IMR-90 (cell line): Measurements from ENCODE around the gene ARHGAP23. TPM values are rescaled to one million over a fixed set of nuclear protein-coding genes. Genes with fewer than 3 reads are reported as not detected.

Source experiments
- ATAC-seq: fragments of 200-7000 bp; cut with Tn5 transposase; 2 replicates; pipeline ENCODE4 v1.9.1; 2020; ENCODE audit warnings: low read depth, mild to moderate bottlenecking, moderate library complexity
- BruUV-seq: library from RNA; stranded (reverse); fragments of 400-500 nt; replicated peaks from 2 replicates; lab custom pipeline; 2021; lab: Mats Ljungman, UMichigan
- CTCF ChIA-PET: fragments of 300-600 bp; formaldehyde crosslinking; extraction: SDS; loops from one replicate; lab custom pipeline; 2021; ENCODE audit warnings: antibody characterized with exemption; lab: Yijun Ruan, JAX
- POLR2A ChIA-PET: fragments of 300-600 bp; sonication (Branson Sonifier 250); formaldehyde crosslinking; loops from one replicate; lab custom pipeline; 2022; ENCODE audit warnings: antibody characterized with exemption; ENCODE audit not compliant: unreplicated experiment; lab: Charles Lee
- DNase-seq: peaks from one replicate; pipeline ENCODE4 v3.0.0; 2013
- H2AFZ ChIP-seq: replicated peaks from 2 replicates; pipeline ENCODE3; 2013; ENCODE audit warnings: low read length, mild to moderate bottlenecking; ENCODE audit not compliant: poor library complexity
- H2AK5ac ChIP-seq: 2 replicates; pipeline ENCODE4 v1.6.1; 2013; ENCODE audit warnings: low read depth, low read length, inconsistent platforms
- H2AK9ac ChIP-seq: replicated peaks from 2 replicates; pipeline ENCODE3; 2013; ENCODE audit warnings: mild to moderate bottlenecking, low read depth, low read length, moderate library complexity; ENCODE audit not compliant: poor library complexity
- H2BK120ac ChIP-seq: 2 replicates; pipeline ENCODE4 v1.6.1; 2013; ENCODE audit warnings: low read depth, low read length, inconsistent platforms
- H2BK15ac ChIP-seq: 3 replicates; pipeline ENCODE4 v1.6.1; 2013; ENCODE audit warnings: low read depth, low read length, inconsistent platforms
- H2BK20ac ChIP-seq: 2 replicates; pipeline ENCODE4 v1.6.1; 2013; ENCODE audit warnings: low read depth, mild to moderate bottlenecking, inconsistent platforms, low read length, moderate library complexity
- H2BK5ac ChIP-seq: 2 replicates; pipeline ENCODE4 v1.6.1; 2013; ENCODE audit warnings: mild to moderate bottlenecking, low read depth, low read length, inconsistent platforms; ENCODE audit not compliant: poor library complexity, severe bottlenecking
- H3K14ac ChIP-seq: replicated peaks from 2 replicates; pipeline ENCODE4 v1.6.1; 2013; ENCODE audit warnings: low read depth, low read length, inconsistent platforms
- H3K18ac ChIP-seq: 2 replicates; pipeline ENCODE4 v1.6.1; 2013; ENCODE audit warnings: low read depth, low read length, control low read depth
- H3K23ac ChIP-seq: 2 replicates; pipeline ENCODE4 v1.6.1; 2013; ENCODE audit warnings: low read depth, low read length, inconsistent platforms
- H3K27ac ChIP-seq: 2 replicates; pipeline ENCODE4 v1.5.1; 2013; ENCODE audit warnings: mild to moderate bottlenecking, control low read depth, low read length; ENCODE audit not compliant: insufficient read depth
- H3K27me3 ChIP-seq: 2 replicates; pipeline ENCODE4 v1.6.1; 2013; ENCODE audit warnings: low read length; ENCODE audit not compliant: control insufficient read depth, insufficient read depth
- H3K36me3 ChIP-seq: 2 replicates; pipeline ENCODE4 v1.6.1; 2013; ENCODE audit warnings: low read length, mixed read lengths; ENCODE audit not compliant: control insufficient read depth, insufficient read depth
- H3K4ac ChIP-seq: 2 replicates; pipeline ENCODE4 v1.6.1; 2013; ENCODE audit warnings: low read depth, low read length, inconsistent platforms
- H3K4me1 ChIP-seq: 2 replicates; pipeline ENCODE4 v1.6.1; 2013; ENCODE audit warnings: low read length, mixed read lengths; ENCODE audit not compliant: control insufficient read depth, insufficient read depth
- H3K4me2 ChIP-seq: 2 replicates; pipeline ENCODE4 v1.6.1; 2013; ENCODE audit warnings: low read depth, mild to moderate bottlenecking, control low read depth, low read length, moderate library complexity
- H3K4me3 ChIP-seq: 2 replicates; pipeline ENCODE4 v1.5.1; 2013; ENCODE audit warnings: low read depth, mild to moderate bottlenecking, control low read depth, low read length, moderate library complexity; ENCODE audit not compliant: insufficient read depth
- H3K56ac ChIP-seq: 2 replicates; pipeline ENCODE4 v1.6.1; 2013; ENCODE audit warnings: low read length, inconsistent platforms; ENCODE audit not compliant: insufficient read depth; ENCODE audit errors: extremely low read depth
- H3K79me1 ChIP-seq, 2 experiments: 2 replicates each; pipeline ENCODE4 v1.6.1; 2013; ENCODE audit warnings: low read length in 2 of 2, inconsistent platforms in 1 of 2, low read depth in 1 of 2
- H3K9ac ChIP-seq: 2 replicates; pipeline ENCODE4 v1.6.1; 2013; ENCODE audit warnings: low read depth, low read length, control low read depth
- H3K9me1 ChIP-seq: 2 replicates; pipeline ENCODE4 v1.6.1; 2013; ENCODE audit warnings: low read length, inconsistent platforms; ENCODE audit not compliant: insufficient read depth
- H3K9me3 ChIP-seq: 2 replicates; pipeline ENCODE4 v1.6.1; 2013; ENCODE audit warnings: low read length; ENCODE audit not compliant: control insufficient read depth, insufficient read depth
- H4K20me1 ChIP-seq: 2 replicates; pipeline ENCODE4 v1.6.1; 2013; ENCODE audit warnings: low read length, inconsistent platforms; ENCODE audit not compliant: insufficient read depth
- H4K5ac ChIP-seq: 2 replicates; pipeline ENCODE4 v1.6.1; 2013; ENCODE audit warnings: mild to moderate bottlenecking, low read depth, low read length, control low read depth
- H4K8ac ChIP-seq, 2 experiments: 2 replicates each; pipeline ENCODE4 v1.6.1; 2013; ENCODE audit warnings: low read depth in 2 of 2, low read length in 2 of 2, control low read depth in 1 of 2, inconsistent platforms in 1 of 2
- H4K91ac ChIP-seq: 2 replicates; pipeline ENCODE4 v1.6.1; 2013; ENCODE audit warnings: low read depth, low read length, inconsistent platforms; ENCODE audit not compliant: insufficient read depth
- BHLHE40 ChIP-seq: fragments of 150-350 bp; IDR thresholded peaks from 2 replicates; pipeline ENCODE4 v1.6.1; 2016; ENCODE audit warnings: mild to moderate bottlenecking, low read depth, low read length
- CEBPB ChIP-seq: IDR thresholded peaks from 2 replicates; pipeline ENCODE4 v1.6.1; 2012; ENCODE audit warnings: low read depth, low read length, improper control_type of control experiment
- CHD1 ChIP-seq: IDR thresholded peaks from 2 replicates; pipeline ENCODE4 v1.6.1; 2012; ENCODE audit warnings: low read depth, low read length, improper control_type of control experiment
- FOS ChIP-seq: fragments of 150-350 bp; IDR thresholded peaks from 2 replicates; pipeline ENCODE4 v1.6.1; 2016; ENCODE audit warnings: low read depth, low read length
- MAFK ChIP-seq: IDR thresholded peaks from 2 replicates; pipeline ENCODE4 v1.6.1; 2012; ENCODE audit warnings: low read depth, low read length, improper control_type of control experiment
- MAZ ChIP-seq: IDR thresholded peaks from 2 replicates; pipeline ENCODE4 v1.6.1; 2012; ENCODE audit warnings: low read depth, mild to moderate bottlenecking, low read length, improper control_type of control experiment, moderate library complexity, borderline replicate concordance
- NFE2L2 ChIP-seq: fragments of 150-350 bp; IDR thresholded peaks from 2 replicates; pipeline ENCODE4 v1.6.1; 2016; ENCODE audit warnings: low read depth, mild to moderate bottlenecking, low read length
- POLR2A ChIP-seq: IDR thresholded peaks from 2 replicates; pipeline ENCODE4 v1.6.1; 2012; ENCODE audit warnings: mild to moderate bottlenecking, low read depth, low read length
- RAD21 ChIP-seq: IDR thresholded peaks from 2 replicates; pipeline ENCODE4 v1.6.1; 2012; ENCODE audit warnings: low read length, improper control_type of control experiment
- RFX5 ChIP-seq: IDR thresholded peaks from 2 replicates; pipeline ENCODE4 v1.8.0; 2012; ENCODE audit warnings: low read depth, mild to moderate bottlenecking, low read length, moderate library complexity
- SMC3 ChIP-seq: fragments of 150-350 bp; IDR thresholded peaks from 2 replicates; pipeline ENCODE4 v1.6.1; 2016; ENCODE audit warnings: low read depth, mild to moderate bottlenecking, antibody characterized with exemption, low read length, moderate library complexity
- WGBS, 2 experiments: methylation state at CpG; one replicate each; pipeline versions ENCODE4 v1.1.5 to v1.1.7; 2013; ENCODE audit warnings: missing lambda C conversion rate in 2 of 2; ENCODE audit not compliant: insufficient read length in 1 of 2; ENCODE audit errors: extremely low coverage in 2 of 2; 5-methylcytosine and 5-hydroxymethylcytosine counted together
- dilution Hi-C: fragments of 300-500 bp; cut with HindIII; formaldehyde crosslinking; loops from one replicate; pipeline ENCODE4 v1.14.3; 2018; ENCODE audit warnings: low sequenced_read_pairs; ENCODE audit not compliant: unreplicated experiment
- in situ Hi-C: fragments of 300-500 bp; cut with MboI; formaldehyde crosslinking; loops from 3 replicates; pipeline ENCODE4 v1.14.3; 2019; ENCODE audit warnings: low sequenced_read_pairs, inconsistent platforms, mixed read lengths
- intact Hi-C: fragments of 100-400 bp; cut with micrococcal nuclease; formaldehyde crosslinking; loops from 2 replicates; pipeline ENCODE4 v1.10.0; 2022
- polyA plus RNA-seq, 3 experiments: library from polyadenylated mRNA; depleted of rRNA; stranded (reverse); fragments of >200 nt; gene quantifications; 2 replicates each; pipeline ENCODE4 v1.2.3, GENCODE V29; 2012; ENCODE audit warnings: low replicate concordance in 1 of 3
- total RNA-seq: library from RNA; depleted of rRNA; stranded (reverse); fragments of >200 nt; gene quantifications from 2 replicates; pipeline ENCODE4 v1.2.3, GENCODE V29; 2012
- TF ChIP-seq, protein P1 (sequence below): fragments of 150-350 bp; IDR thresholded peaks from 2 replicates; pipeline ENCODE4 v1.6.1; 2017; ENCODE audit warnings: mild to moderate bottlenecking, antibody characterized with exemption, low read length, low read depth
- TF ChIP-seq, protein P2 (sequence below): fragments of 150-350 bp; IDR thresholded peaks from 2 replicates; pipeline ENCODE4 v1.6.1; 2016; ENCODE audit warnings: low read depth, mild to moderate bottlenecking, low read length, moderate library complexity, borderline replicate concordance
- TF ChIP-seq, protein P3 (sequence below): conservative IDR thresholded peaks from 2 replicates; pipeline ENCODE4 v1.5.1; 2012; ENCODE audit warnings: mild to moderate bottlenecking, low read depth, low read length, improper control_type of control experiment

Gene ARHGAP23
- total and polyA plus RNA-seq, 2 of the 4 experiments (the other 2 are of a cell fraction), result 9.3 to 43.3 TPM

DNA sequence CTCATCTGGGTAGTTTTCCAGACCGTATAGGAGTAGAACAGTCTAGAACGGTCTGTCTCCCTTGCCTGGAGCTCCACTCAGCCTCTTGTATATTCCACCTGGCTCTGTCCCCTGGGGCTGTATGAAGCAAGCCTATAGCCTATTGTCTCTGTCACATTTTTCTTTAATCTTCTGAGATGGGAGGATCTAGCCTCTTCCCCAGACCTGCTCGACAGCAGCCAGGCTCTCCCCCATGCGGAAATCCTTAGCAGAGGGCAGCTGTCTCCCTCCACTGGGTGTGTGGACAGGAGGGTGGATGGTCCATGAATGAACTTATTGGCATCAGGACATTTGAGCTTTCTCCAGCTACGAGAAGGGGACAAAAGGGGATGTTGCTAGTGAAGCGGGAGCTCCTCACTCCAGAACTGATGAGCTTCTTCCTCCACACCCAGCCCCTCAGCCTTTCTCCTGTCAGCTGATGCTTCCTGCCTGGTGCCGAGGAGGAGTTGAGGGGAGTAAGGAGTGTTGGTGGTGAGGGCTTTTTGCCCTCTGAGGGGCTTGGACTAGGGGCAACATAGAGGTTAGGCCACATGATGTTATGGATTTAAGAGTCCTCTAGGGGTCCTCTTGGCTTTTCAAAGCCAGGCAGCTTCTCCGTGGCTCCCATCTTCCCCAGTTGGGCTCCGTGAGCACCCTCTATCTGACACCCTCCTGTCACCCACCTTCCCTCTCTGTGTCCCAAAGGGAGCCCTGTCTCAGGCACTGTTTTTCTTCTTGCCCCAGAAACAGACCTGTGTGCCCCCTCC, 28.0 kb downstream of the ARHGAP23 start:
- no peaks in the 10 kb centered on the region for H3K9me3 ChIP-seq
- CTCF ChIA-PET, result interaction anchor here (0.6 to 1.1 kb wide), 2 partner anchors 9 to 88 kb away, joined by 4 to 6 read pairs; no protein-coding TSS in a partner anchor
- H2BK15ac ChIP-seq, result no peak overlapping the region; the same call in 2 of the 3 replicates
- H3K14ac ChIP-seq, result peak overlapping the region; percentile 16
- peak overlapping the region; percentile 15; the same call in 1 of the 2 replicates for H3K9ac ChIP-seq
- 73% methylated on average over 2 of the region's 9 CpGs; no CpG with 5 or more reads in 1 of the 2 experiments for WGBS, 2 experiments
- H2BK20ac ChIP-seq, result no peak overlapping the region
- intact Hi-C loops, result no loop called here
- no peak overlapping the region for H4K91ac ChIP-seq
- peaks cover 35% of the 10 kb centered on the region for H3K4me1 ChIP-seq
- H3K27me3 ChIP-seq, result no peaks in the 10 kb centered on the region
- POLR2A ChIA-PET, result interaction anchor here (1.5 kb wide), 1 partner anchor 9 kb away, joined by 4 read pairs; no protein-coding TSS in a partner anchor
- ATAC-seq (no peak), DNase-seq (no peak)
- H4K20me1 ChIP-seq, result peaks cover 71% of the 10 kb centered on the region
- H2BK120ac ChIP-seq, result no peak overlapping the region
- no peak overlapping the region for H2BK5ac ChIP-seq
- no peak for TF ChIP-seq MAFK
- no peak for TF ChIP-seq RFX5
- no peak for TF ChIP-seq CEBPB
- TF ChIP-seq, protein P1, sequence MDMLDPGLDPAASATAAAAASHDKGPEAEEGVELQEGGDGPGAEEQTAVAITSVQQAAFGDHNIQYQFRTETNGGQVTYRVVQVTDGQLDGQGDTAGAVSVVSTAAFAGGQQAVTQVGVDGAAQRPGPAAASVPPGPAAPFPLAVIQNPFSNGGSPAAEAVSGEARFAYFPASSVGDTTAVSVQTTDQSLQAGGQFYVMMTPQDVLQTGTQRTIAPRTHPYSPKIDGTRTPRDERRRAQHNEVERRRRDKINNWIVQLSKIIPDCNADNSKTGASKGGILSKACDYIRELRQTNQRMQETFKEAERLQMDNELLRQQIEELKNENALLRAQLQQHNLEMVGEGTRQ, result no peak
- TF ChIP-seq, protein P2, sequence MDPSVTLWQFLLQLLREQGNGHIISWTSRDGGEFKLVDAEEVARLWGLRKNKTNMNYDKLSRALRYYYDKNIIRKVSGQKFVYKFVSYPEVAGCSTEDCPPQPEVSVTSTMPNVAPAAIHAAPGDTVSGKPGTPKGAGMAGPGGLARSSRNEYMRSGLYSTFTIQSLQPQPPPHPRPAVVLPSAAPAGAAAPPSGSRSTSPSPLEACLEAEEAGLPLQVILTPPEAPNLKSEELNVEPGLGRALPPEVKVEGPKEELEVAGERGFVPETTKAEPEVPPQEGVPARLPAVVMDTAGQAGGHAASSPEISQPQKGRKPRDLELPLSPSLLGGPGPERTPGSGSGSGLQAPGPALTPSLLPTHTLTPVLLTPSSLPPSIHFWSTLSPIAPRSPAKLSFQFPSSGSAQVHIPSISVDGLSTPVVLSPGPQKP, result no peak
- TF ChIP-seq NFE2L2, result no peak
- no peak; the same call in 1 of the 2 replicates for TF ChIP-seq SMC3
- TF ChIP-seq CHD1, result no peak
- no peak for TF ChIP-seq MAZ
- no peak for TF ChIP-seq BHLHE40
- TF ChIP-seq RAD21, result 0 out of 2 replicates have a peak, but pooled peaks have one; percentile 15
- TF ChIP-seq FOS, result no peak
- no peak for TF ChIP-seq POLR2A
- TF ChIP-seq, protein P3, sequence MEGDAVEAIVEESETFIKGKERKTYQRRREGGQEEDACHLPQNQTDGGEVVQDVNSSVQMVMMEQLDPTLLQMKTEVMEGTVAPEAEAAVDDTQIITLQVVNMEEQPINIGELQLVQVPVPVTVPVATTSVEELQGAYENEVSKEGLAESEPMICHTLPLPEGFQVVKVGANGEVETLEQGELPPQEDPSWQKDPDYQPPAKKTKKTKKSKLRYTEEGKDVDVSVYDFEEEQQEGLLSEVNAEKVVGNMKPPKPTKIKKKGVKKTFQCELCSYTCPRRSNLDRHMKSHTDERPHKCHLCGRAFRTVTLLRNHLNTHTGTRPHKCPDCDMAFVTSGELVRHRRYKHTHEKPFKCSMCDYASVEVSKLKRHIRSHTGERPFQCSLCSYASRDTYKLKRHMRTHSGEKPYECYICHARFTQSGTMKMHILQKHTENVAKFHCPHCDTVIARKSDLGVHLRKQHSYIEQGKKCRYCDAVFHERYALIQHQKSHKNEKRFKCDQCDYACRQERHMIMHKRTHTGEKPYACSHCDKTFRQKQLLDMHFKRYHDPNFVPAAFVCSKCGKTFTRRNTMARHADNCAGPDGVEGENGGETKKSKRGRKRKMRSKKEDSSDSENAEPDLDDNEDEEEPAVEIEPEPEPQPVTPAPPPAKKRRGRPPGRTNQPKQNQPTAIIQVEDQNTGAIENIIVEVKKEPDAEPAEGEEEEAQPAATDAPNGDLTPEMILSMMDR, result peak; percentile 31
- H3K23ac ChIP-seq, result peak overlapping the region; percentile 55; the same call in 1 of the 2 replicates
- H3K18ac ChIP-seq, result no peak overlapping the region
- H3K4me3 ChIP-seq, result no peak overlapping the region
- peaks cover 34% of the 10 kb centered on the region for H3K9me1 ChIP-seq
- no peak overlapping the region for H4K5ac ChIP-seq
- H2AFZ ChIP-seq, result no peak overlapping the region
- H3K36me3 ChIP-seq, result peaks cover 37% of the 10 kb centered on the region
- BruUV-seq, result no TSS peak
- in situ Hi-C loops, result no loop called here
- H4K8ac ChIP-seq, result no peak overlapping the region
- H2AK5ac ChIP-seq, result peak overlapping the region; percentile 31; the same call in 1 of the 2 replicates
- H3K79me1 ChIP-seq, result peaks cover 50 to 91% of the 10 kb centered on the region in 2 experiments
- dilution Hi-C loops, result no loop called here
- peak overlapping the region; percentile 32; the same call in 1 of the 2 replicates for H3K27ac ChIP-seq
- H3K4me2 ChIP-seq, result peak overlapping the region; percentile 4; the same call in 1 of the 2 replicates
- peak overlapping the region; percentile 22 for H2AK9ac ChIP-seq
- H3K56ac ChIP-seq, result no peak overlapping the region
- peak overlapping the region; percentile 45; the same call in 1 of the 2 replicates for H3K4ac ChIP-seq
